GM12865 (cell line): ENCODE results near the gene MTUS2.
"Not testable (repeated sequence)": the region's sequence is repeated elsewhere in the genome, so short reads cannot be mapped to it uniquely, and the experiment has no call there.

Source experiments
- DNase-seq: peaks from one replicate; pipeline ENCODE4 v3.0.0; 2010; ENCODE audit warnings: low read depth
- H3K4me3 ChIP-seq: 2 replicates; pipeline ENCODE4 v1.5.1; 2011; ENCODE audit warnings: mild to moderate bottlenecking, low read depth, low read length, control low read depth
- CTCF ChIP-seq: IDR thresholded peaks from 2 replicates; pipeline ENCODE4 v1.5.1; 2011; ENCODE audit warnings: low read length, control low read depth, low read depth, inconsistent platforms; ENCODE audit not compliant: insufficient read depth; ENCODE audit errors: missing control alignments

MTUS2 gene

GRCh38 chr13:28984825-28985224 lies 164.7 kb downstream of the MTUS2 start:
- TF ChIP-seq CTCF: no peak
- no peak for DNase-seq
- no peak overlapping the region for H3K4me3 ChIP-seq

- not testable (repeated sequence) for DNase-seq, H3K4me3 ChIP-seq
Observed at GRCh38 chr13:28990378-28990777, 170.2 kb downstream of the MTUS2 start.

- peak; percentile 6 for DNase-seq
- no peak overlapping the region for H3K4me3 ChIP-seq
- TF ChIP-seq CTCF: no peak
Observed at GRCh38 chr13:28991764-28992163, 171.6 kb downstream of the MTUS2 start.

- no peak overlapping the region for H3K4me3 ChIP-seq
- TF ChIP-seq CTCF: no peak
- no peak for DNase-seq
Observed at GRCh38 chr13:29000826-29001225, 180.7 kb downstream of the MTUS2 start.

GRCh38 chr13:29005035-29005762 lies 185.1 kb downstream of the MTUS2 start:
- no peak for DNase-seq
- TF ChIP-seq CTCF: no peak
- H3K4me3 ChIP-seq: no peak overlapping the region

- no peak for DNase-seq
- TF ChIP-seq CTCF: no peak
- H3K4me3 ChIP-seq: no peak overlapping the region
Observed at GRCh38 chr13:29005763-29006120, 185.6 kb downstream of the MTUS2 start.

GRCh38 chr13:29006359-29006850 lies 186.3 kb downstream of the MTUS2 start:
- DNase-seq: no peak
- H3K4me3 ChIP-seq: no peak overlapping the region
- TF ChIP-seq CTCF: no peak
